ENCODE measurements around the gene PTPMT1. TPM values are rescaled to one million over a fixed set of nuclear protein-coding genes. Genes with fewer than 3 reads are reported as not detected.

The PTPMT1 gene
- total and polyA plus RNA-seq, 2 experiments from 2014 or later = 106 to 109 TPM

DNA sequence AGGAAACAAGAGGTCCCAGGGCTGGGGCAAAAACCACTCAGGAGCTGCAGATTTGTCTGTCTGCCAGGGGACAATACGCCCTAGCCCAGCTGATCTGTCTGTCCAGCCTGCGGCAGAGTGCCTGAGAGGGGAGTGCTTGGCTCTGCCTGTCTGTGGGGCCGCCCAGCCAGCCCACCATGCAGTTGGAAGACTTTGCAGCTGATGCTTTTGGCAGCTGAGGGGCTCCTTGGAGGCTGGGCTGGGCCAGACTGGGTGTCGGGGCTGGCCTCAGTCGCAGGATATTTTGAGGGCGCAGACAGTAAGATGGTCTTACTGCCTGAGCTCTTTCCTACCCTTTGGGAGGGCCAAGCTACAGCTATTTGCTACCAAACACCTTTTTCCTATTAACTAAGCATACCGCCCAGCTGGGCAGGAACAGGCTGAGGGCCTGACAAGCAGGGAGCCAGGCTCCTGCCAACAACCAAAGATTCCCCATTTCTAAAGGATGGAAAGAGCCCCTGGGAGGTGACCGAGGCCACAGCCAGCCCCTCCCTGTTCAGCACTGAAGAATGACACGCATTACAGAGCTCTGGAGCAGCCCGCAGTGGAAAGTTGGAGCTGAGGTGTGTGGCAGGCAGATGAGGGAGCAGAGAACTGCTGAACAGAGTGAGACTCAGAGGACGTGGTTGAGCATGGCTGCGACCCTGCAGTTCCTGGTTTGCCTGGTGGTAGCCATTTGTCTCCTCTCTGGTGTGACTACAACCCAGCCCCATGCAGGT lies 20.9 kb downstream of the PTPMT1 start, which contains the start of gene FAM180B (continued):
- TF ChIP-seq, protein P1, sequence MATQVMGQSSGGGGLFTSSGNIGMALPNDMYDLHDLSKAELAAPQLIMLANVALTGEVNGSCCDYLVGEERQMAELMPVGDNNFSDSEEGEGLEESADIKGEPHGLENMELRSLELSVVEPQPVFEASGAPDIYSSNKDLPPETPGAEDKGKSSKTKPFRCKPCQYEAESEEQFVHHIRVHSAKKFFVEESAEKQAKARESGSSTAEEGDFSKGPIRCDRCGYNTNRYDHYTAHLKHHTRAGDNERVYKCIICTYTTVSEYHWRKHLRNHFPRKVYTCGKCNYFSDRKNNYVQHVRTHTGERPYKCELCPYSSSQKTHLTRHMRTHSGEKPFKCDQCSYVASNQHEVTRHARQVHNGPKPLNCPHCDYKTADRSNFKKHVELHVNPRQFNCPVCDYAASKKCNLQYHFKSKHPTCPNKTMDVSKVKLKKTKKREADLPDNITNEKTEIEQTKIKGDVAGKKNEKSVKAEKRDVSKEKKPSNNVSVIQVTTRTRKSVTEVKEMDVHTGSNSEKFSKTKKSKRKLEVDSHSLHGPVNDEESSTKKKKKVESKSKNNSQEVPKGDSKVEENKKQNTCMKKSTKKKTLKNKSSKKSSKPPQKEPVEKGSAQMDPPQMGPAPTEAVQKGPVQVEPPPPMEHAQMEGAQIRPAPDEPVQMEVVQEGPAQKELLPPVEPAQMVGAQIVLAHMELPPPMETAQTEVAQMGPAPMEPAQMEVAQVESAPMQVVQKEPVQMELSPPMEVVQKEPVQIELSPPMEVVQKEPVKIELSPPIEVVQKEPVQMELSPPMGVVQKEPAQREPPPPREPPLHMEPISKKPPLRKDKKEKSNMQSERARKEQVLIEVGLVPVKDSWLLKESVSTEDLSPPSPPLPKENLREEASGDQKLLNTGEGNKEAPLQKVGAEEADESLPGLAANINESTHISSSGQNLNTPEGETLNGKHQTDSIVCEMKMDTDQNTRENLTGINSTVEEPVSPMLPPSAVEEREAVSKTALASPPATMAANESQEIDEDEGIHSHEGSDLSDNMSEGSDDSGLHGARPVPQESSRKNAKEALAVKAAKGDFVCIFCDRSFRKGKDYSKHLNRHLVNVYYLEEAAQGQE (IDR thresholded peaks at IDR 0.05; ENCODE audit: unreplicated experiment) = no peak
- no peak for TF ChIP-seq NANOG (IDR thresholded peaks at IDR 0.05; ENCODE audit: borderline replicate concordance)

GRCh38 chr11:47587039-47587716 lies 21.8 kb downstream of the PTPMT1 start:
- Histone ChIP-seq H3K27me3 (ENCODE audit: insufficient read depth) (peaks cover 29% of the 10 kb centered on the region), H3K4me1 (ENCODE audit: insufficient read depth) (peaks cover 8% of the 10 kb centered on the region), H3K4me3 (no peak overlapping the region), H2AFZ (no peak overlapping the region), H3F3A (replicated peaks; ENCODE audit: low read depth) (no peaks in the 10 kb centered on the region), H3K79me2 (replicated peaks; ENCODE audit: insufficient read depth) (no peaks in the 10 kb centered on the region), H3K27ac (ENCODE audit: low read depth) (no peak overlapping the region), H3K9me2 (ENCODE audit: insufficient read depth) (0 out of 2 replicates have a peak, but pooled peaks cover 6% of the 10 kb centered on the region), H3K4me2 (no peak overlapping the region), H4K20me1 (replicated peaks; ENCODE audit: insufficient read depth) (no peaks in the 10 kb centered on the region; the same call in 1 of the 2 replicates), H3K36me3 (ENCODE audit: insufficient read depth) (peaks cover 6% of the 10 kb centered on the region; the same call in 1 of the 2 replicates)
- Mint-ChIP-seq H3K4me3 (no peak overlapping the region), H3K27ac (no peak overlapping the region), H3K27me3 (ENCODE audit: insufficient read depth, low read depth, poor library complexity) (peaks cover 28% of the 10 kb centered on the region), H3K9me3 (no peaks in the 10 kb centered on the region), H3K4me1 (peaks cover 6% of the 10 kb centered on the region; the same call in 2 of the 3 replicates), H3K36me3 (ENCODE audit: low read depth) (peaks cover 33% of the 10 kb centered on the region)
- ATAC-seq = no peak
- TF ChIP-seq ETS1 (IDR thresholded peaks at IDR 0.05) (no peak), NANOG (IDR thresholded peaks at IDR 0.05; ENCODE audit: borderline replicate concordance) (no peak), POLR2AphosphoS5 (IDR thresholded peaks at IDR 0.05; ENCODE audit: low read depth) (no peak), EZH2phosphoT487 (IDR thresholded peaks at IDR 0.05; ENCODE audit: unreplicated experiment) (no peak), CREB1 (CRISPR knock-in tag; IDR thresholded peaks at IDR 0.05; ENCODE audit: low read depth) (no peak), STAT1 (IDR thresholded peaks at IDR 0.05; ENCODE audit: unreplicated experiment) (no peak)
- TF ChIP-seq, protein P1 (IDR thresholded peaks at IDR 0.05; ENCODE audit: unreplicated experiment) = no peak
- no peak for DNase-seq (ENCODE audit: low spot score)

All from GM23338 (cell line).